Gastrocnemius medialis (tissue), 4 donors: ENCODE results near the gene MEIKIN. TPM values are rescaled to one million over a fixed set of nuclear protein-coding genes. Genes with fewer than 3 reads are reported as not detected.

Source experiments
- ATAC-seq, 2 donors: fragments of 150-250 bp; one replicate each; pipeline ENCODE4 v1.9.1; 2016
- DNase-seq, 2 donors: peaks; one replicate each; pipeline ENCODE4 v3.0.0-alpha.2; 2019
- H3K27ac ChIP-seq, 4 donors: fragments of 200-600 bp; sonication (generic); 1 replicate in 1 of 4; 2 replicates in 3 of 4; pipeline ENCODE4 v1.5.1; 2016 to 2018; ENCODE audit warnings: mild to moderate bottlenecking in 2 of 4, moderate library complexity in 1 of 4
- H3K27me3 ChIP-seq, 3 donors: fragments of 200-600 bp; sonication (generic) in 2 of 3; 1 replicate in 1 of 3; 2 replicates in 2 of 3; pipeline versions ENCODE4 v1.5.1 to v1.6.0; 2016 to 2019; ENCODE audit warnings: mild to moderate bottlenecking in 1 of 3, moderate library complexity in 1 of 3
- H3K36me3 ChIP-seq, 2 donors: fragments of 200-600 bp; sonication (generic) in 1 of 2; one replicate each; pipeline ENCODE4 v1.5.1; 2017 to 2018
- H3K4me1 ChIP-seq, 2 donors: fragments of 200-600 bp; sonication (generic) in 1 of 2; one replicate each; pipeline ENCODE4 v1.5.1; 2016 to 2017; ENCODE audit warnings: mild to moderate bottlenecking in 2 of 2
- H3K4me3 ChIP-seq, 4 donors: fragments of 200-600 bp; sonication (generic) in 3 of 4; 1 replicate in 1 of 4; 2 replicates in 3 of 4; pipeline ENCODE4 v1.5.1; 2016 to 2019; ENCODE audit warnings: mild to moderate bottlenecking in 2 of 4
- H3K9me3 ChIP-seq, 3 donors: fragments of 200-600 bp; sonication (generic) in 2 of 3; 1 replicate in 1 of 3; 2 replicates in 2 of 3; pipeline ENCODE4 v1.5.1; 2016 to 2019
- CTCF ChIP-seq, 5 experiments: fragments of 450-650 bp in 3 of 5; fragments of 200-600 bp in 2 of 5; sonication (generic) in 2 of 5; IDR thresholded peaks in 4 of 5; conservative IDR thresholded peaks in 1 of 5; 1 replicate in 4 of 5; 2 replicates in 1 of 5; pipeline ENCODE4 v1.5.1; 2016 to 2019; ENCODE audit warnings: antibody characterized with exemption in 5 of 5, mild to moderate bottlenecking in 3 of 5, moderate library complexity in 3 of 5
- POLR2A ChIP-seq, 2 donors: fragments of 450-650 bp; IDR thresholded peaks; one replicate each; pipeline ENCODE4 v1.6.1; 2017; ENCODE audit warnings: antibody characterized with exemption in 2 of 2, mild to moderate bottlenecking in 2 of 2, moderate library complexity in 2 of 2
- in situ Hi-C, 4 donors: fragments of 200-750 bp; cut with MboI; loops; one replicate each; pipeline versions ENCODE4 v1.15.0 to v1.8.0; 2017; ENCODE audit warnings: low sequenced_read_pairs in 4 of 4
- intact Hi-C: fragments of 100-400 bp; cut with DNase I; formaldehyde crosslinking; loops from one replicate; pipeline ENCODE4 v1.15.1; 2023; ENCODE audit warnings: low total_unique reads
- total RNA-seq, 4 donors: library from RNA; depleted of rRNA; stranded (reverse); fragments of >200 nt; gene quantifications; one replicate each; pipeline versions ENCODE4 v1.1.0 to v1.2.3, GENCODE V29; 2016

Gene MEIKIN
- total RNA-seq, 4 donors from 2014 or later: not detected

- intact Hi-C loops (no loop called here), in situ Hi-C loops (no loop called here)
- Histone ChIP-seq H3K36me3 (no peaks in the 10 kb centered on the region), H3K4me3 (no peak overlapping the region), H3K9me3 (no peaks in the 10 kb centered on the region), H3K4me1 (no peaks in the 10 kb centered on the region), H3K27ac (no peak overlapping the region), H3K27me3 (no peaks in the 10 kb centered on the region)
- no peak for DNase-seq
- ATAC-seq: no peak
- no peak for TF ChIP-seq CTCF (IDR thresholded peaks at IDR 0.05 in 4 of 5, conservative IDR thresholded peaks at IDR 0.05 in 1 of 5)
- no peak for TF ChIP-seq POLR2A (IDR thresholded peaks at IDR 0.05)
Observed at GRCh38 chr5:131976414-131977211, 31.1 kb upstream of the MEIKIN start.

- in situ Hi-C loops: no loop called here
- no peak for TF ChIP-seq CTCF (IDR thresholded peaks at IDR 0.05 in 4 of 5, conservative IDR thresholded peaks at IDR 0.05 in 1 of 5)
- TF ChIP-seq POLR2A (IDR thresholded peaks at IDR 0.05): no peak
- no peaks in the 10 kb centered on the region for H3K9me3 ChIP-seq
- H3K27ac ChIP-seq: no peak overlapping the region
- intact Hi-C loops: no loop called here
- H3K36me3 ChIP-seq: no peaks in the 10 kb centered on the region
- no peaks in the 10 kb centered on the region for H3K27me3 ChIP-seq
- H3K4me1 ChIP-seq: no peaks in the 10 kb centered on the region
- no peak for DNase-seq
- ATAC-seq: no peak
- H3K4me3 ChIP-seq: no peak overlapping the region
Observed at GRCh38 chr5:131974956-131975726, 29.7 kb upstream of the MEIKIN start.

GRCh38 chr5:131974622-131974955 is 29.1 kb upstream of the MEIKIN start:
- Histone ChIP-seq H3K36me3 (no peaks in the 10 kb centered on the region), H3K27ac (no peak overlapping the region), H3K27me3 (no peaks in the 10 kb centered on the region), H3K9me3 (no peaks in the 10 kb centered on the region), H3K4me3 (no peak overlapping the region), H3K4me1 (no peaks in the 10 kb centered on the region)
- in situ Hi-C loops: no loop called here
- DNase-seq (no peak), ATAC-seq (no peak)
- TF ChIP-seq POLR2A (IDR thresholded peaks at IDR 0.05) (no peak), CTCF (IDR thresholded peaks at IDR 0.05 in 4 of 5, conservative IDR thresholded peaks at IDR 0.05 in 1 of 5) (no peak)
- intact Hi-C loops: no loop called here

GRCh38 chr5:131974016-131974415 is 28.6 kb upstream of the MEIKIN start:
- H3K4me3 ChIP-seq: no peak overlapping the region
- intact Hi-C loops: no loop called here
- no peak overlapping the region for H3K27ac ChIP-seq
- H3K36me3 ChIP-seq: no peaks in the 10 kb centered on the region
- no peaks in the 10 kb centered on the region for H3K4me1 ChIP-seq
- ATAC-seq (no peak), DNase-seq (no peak)
- no peaks in the 10 kb centered on the region for H3K27me3 ChIP-seq
- no peaks in the 10 kb centered on the region for H3K9me3 ChIP-seq
- TF ChIP-seq POLR2A (IDR thresholded peaks at IDR 0.05) (no peak), CTCF (IDR thresholded peaks at IDR 0.05 in 4 of 5, conservative IDR thresholded peaks at IDR 0.05 in 1 of 5) (no peak)
- in situ Hi-C loops: no loop called here
